ENCODE measurements around the gene FNDC1. TPM values are rescaled to one million over a fixed set of nuclear protein-coding genes. Genes with fewer than 3 reads are reported as not detected.

The FNDC1 gene
- total and polyA plus RNA-seq, 11 donors, result 0.08 to 7.5 (median 1.2) TPM

DNA sequence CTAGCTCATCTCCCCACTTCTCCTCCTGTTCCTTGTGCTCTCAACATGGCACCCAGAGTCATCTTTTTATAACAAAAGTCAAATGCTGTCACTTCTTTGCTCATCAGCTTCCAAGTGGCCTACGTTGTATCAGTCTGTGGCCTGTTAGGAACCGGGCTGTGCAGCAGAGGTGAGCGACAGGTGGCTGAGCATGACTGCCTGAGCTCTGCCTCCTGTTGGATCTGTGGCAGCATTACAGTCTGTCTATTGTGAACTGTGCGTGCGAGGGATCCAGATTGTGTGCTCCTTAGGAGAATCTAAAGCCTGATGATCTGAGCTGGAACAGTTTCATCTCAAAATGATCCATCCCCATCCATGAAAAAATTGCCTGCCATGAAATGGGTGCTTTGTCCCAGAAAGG lies 129.6 kb downstream of the FNDC1 start:
- WGBS, 4 donors, result 88 to 96% (median 92%) methylated on average over 5 of the region's 5 CpGs
- TF ChIP-seq, protein P1, sequence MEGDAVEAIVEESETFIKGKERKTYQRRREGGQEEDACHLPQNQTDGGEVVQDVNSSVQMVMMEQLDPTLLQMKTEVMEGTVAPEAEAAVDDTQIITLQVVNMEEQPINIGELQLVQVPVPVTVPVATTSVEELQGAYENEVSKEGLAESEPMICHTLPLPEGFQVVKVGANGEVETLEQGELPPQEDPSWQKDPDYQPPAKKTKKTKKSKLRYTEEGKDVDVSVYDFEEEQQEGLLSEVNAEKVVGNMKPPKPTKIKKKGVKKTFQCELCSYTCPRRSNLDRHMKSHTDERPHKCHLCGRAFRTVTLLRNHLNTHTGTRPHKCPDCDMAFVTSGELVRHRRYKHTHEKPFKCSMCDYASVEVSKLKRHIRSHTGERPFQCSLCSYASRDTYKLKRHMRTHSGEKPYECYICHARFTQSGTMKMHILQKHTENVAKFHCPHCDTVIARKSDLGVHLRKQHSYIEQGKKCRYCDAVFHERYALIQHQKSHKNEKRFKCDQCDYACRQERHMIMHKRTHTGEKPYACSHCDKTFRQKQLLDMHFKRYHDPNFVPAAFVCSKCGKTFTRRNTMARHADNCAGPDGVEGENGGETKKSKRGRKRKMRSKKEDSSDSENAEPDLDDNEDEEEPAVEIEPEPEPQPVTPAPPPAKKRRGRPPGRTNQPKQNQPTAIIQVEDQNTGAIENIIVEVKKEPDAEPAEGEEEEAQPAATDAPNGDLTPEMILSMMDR (IDR thresholded peaks at IDR 0.05), result no peak
- no peak for TF ChIP-seq POLR2A (IDR thresholded peaks at IDR 0.05)
- intact Hi-C loops (cut with DNase I), result no loop called here
- Histone ChIP-seq H3K27ac (no peak overlapping the region), H3K4me3 (no peak overlapping the region), H3K9me3 (peaks cover 0 to 7% (median 0%) of the 10 kb centered on the region in 12 donors), H3K4me1 (no peaks in the 10 kb centered on the region), H3K27me3 (peaks cover 0 to 4% (median 0%) of the 10 kb centered on the region in 9 donors), H3K36me3 (no peaks in the 10 kb centered on the region)
- ATAC-seq (no peak), DNase-seq (no peak)

DNA sequence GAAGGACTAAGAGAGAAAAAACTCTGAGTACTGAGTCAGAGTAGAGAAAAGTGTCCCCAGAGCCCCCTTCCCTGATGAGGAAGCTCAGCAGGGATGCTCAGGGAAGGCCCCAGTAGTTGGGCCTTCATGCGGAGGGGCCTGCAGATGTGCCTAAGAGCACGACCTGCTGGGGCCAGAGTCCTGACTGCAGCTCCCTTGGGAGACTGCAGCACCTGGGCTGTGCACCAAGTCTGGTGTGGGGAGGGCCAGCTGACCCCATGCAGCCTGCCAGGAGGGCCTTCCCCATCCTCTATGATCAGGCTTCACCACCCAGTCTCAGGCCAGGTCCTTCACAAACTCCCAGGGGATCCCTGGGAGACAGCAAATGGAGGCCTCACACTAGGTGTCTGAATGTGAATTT lies 130.4 kb downstream of the FNDC1 start:
- 63 to 81% (median 69%) methylated on average over 2 of the region's 2 CpGs for WGBS, 4 donors
- Histone ChIP-seq H3K36me3 (no peaks in the 10 kb centered on the region), H3K27ac (no peak overlapping the region), H3K9me3 (peaks cover 0 to under 1% (median 0%) of the 10 kb centered on the region in 12 donors), H3K27me3 (peaks cover 0 to 4% (median 0%) of the 10 kb centered on the region in 9 donors), H3K4me1 (no peaks in the 10 kb centered on the region), H3K4me3 (no peak overlapping the region)
- TF ChIP-seq, protein P1 (IDR thresholded peaks at IDR 0.05), result no peak
- TF ChIP-seq POLR2A (IDR thresholded peaks at IDR 0.05), result no peak
- intact Hi-C loops (cut with DNase I), result no loop called here
- no peak for ATAC-seq
- DNase-seq, result no peak

DNA sequence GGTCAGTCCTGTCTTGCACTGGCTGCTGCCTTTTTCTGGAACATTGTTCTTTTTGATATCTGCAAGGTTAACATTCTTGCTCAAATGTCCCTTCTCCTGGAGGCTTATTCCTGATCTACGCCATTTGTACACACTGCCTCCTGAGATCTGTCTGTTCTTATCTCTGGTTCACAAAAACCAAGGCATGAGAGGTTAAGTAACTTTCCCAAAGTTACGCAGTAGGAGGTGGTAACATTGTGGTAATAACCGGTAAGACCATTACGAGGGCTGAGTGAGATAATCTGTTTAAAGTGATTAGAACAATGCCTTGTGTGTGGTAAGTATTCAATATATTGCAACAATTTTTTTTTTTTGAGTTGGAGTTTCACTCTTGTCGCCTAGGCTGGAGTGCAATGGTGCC lies 132.1 kb downstream of the FNDC1 start:
- Histone ChIP-seq H3K9me3 (no peaks in the 10 kb centered on the region), H3K4me3 (no peak overlapping the region), H3K27me3 (peaks cover 0 to 4% (median 0%) of the 10 kb centered on the region in 9 donors), H3K4me1 (no peaks in the 10 kb centered on the region), H3K27ac (no peak overlapping the region), H3K36me3 (no peaks in the 10 kb centered on the region)
- no peak for ATAC-seq
- TF ChIP-seq POLR2A (IDR thresholded peaks at IDR 0.05), result no peak
- TF ChIP-seq, protein P1 (IDR thresholded peaks at IDR 0.05), result no peak
- intact Hi-C loops (cut with DNase I), result no loop called here
- no peak for DNase-seq
- 70 to 93% (median 80%) methylated on average over 5 of the region's 5 CpGs for WGBS, 4 donors

DNA sequence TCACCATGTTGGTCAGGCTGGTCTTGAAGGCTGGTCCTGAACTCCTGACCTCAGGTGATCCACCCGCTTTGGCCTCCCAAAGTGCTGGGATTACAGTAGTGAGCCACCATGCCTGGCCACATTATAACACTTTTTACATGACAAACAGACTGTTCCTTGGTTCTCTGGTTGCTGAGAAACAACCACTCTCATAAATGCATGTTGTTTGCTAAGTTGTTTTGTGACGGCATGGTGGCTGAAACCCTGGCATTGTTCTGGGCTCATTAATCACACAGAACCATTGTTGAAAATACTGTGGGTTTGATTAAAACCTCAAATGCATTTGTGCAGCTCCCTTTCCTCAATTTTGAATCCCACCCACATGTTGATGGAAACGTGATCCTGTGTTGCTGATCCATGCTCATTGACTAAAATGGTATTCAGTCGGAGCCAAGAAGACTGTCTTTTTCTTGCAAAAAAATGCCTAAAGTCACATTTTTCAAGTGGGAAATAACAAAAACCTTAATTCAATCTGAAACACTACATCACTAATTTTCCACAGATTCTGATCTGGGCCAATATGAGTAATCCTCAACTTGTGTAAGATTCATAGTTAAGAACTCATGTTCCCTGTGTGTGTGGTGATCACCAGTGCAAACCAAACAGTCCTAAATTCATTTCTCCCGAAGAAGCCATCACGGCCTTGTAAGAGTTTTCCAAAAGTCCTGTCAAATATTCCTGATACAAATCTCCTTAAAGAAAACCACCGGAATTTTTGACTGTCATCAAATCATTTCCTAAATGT lies 132.8 kb downstream of the FNDC1 start:
- DNase-seq (no peak), ATAC-seq (no peak)
- peaks cover 0 to 3% (median 0%) of the 10 kb centered on the region in 9 donors for H3K27me3 ChIP-seq
- no peaks in the 10 kb centered on the region for H3K36me3 ChIP-seq
- 83 to 90% (median 87%) methylated on average over 7 of the region's 7 CpGs for WGBS, 4 donors
- no peak overlapping the region for H3K4me3 ChIP-seq
- intact Hi-C loops (cut with DNase I), result no loop called here
- H3K9me3 ChIP-seq, result no peaks in the 10 kb centered on the region
- H3K4me1 ChIP-seq, result no peaks in the 10 kb centered on the region
- no peak overlapping the region for H3K27ac ChIP-seq
- TF ChIP-seq, protein P1 (IDR thresholded peaks at IDR 0.05), result no peak
- TF ChIP-seq POLR2A (IDR thresholded peaks at IDR 0.05), result no peak

Measured in heart left ventricle (tissue), 16 donors.